ENCODE data around the gene AKAP13. TPM values are rescaled to one million over a fixed set of nuclear protein-coding genes. Genes with fewer than 3 reads are reported as not detected.

Gene AKAP13
- total RNA-seq, 1 donor from 2014 or later = 114 TPM

DNA sequence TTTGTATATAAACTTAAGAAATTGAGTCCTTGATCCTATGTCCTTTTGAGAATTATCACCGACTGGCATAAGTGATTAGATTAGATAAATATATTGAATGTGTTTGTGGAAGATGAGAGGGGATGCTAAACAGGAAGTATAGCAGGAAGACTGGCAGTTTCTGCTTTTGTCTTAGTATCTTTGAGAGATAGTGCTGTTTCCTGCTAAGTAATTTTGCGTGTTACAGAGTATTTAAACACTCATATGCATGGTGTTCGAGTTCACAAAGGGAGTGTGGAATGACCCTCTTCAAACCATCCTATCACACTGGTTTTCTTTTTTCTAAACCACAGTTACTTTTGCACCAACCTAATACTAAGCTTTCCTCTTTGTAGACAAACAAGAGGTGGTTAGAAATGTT lies 308.3 kb downstream of the AKAP13 start:
- H3K36me3 Mint-ChIP-seq (ENCODE audit: insufficient read depth) = peaks cover 12% of the 10 kb centered on the region
- no peak overlapping the region for H3K27ac Mint-ChIP-seq
- TF ChIP-seq, protein P1, sequence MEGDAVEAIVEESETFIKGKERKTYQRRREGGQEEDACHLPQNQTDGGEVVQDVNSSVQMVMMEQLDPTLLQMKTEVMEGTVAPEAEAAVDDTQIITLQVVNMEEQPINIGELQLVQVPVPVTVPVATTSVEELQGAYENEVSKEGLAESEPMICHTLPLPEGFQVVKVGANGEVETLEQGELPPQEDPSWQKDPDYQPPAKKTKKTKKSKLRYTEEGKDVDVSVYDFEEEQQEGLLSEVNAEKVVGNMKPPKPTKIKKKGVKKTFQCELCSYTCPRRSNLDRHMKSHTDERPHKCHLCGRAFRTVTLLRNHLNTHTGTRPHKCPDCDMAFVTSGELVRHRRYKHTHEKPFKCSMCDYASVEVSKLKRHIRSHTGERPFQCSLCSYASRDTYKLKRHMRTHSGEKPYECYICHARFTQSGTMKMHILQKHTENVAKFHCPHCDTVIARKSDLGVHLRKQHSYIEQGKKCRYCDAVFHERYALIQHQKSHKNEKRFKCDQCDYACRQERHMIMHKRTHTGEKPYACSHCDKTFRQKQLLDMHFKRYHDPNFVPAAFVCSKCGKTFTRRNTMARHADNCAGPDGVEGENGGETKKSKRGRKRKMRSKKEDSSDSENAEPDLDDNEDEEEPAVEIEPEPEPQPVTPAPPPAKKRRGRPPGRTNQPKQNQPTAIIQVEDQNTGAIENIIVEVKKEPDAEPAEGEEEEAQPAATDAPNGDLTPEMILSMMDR (IDR thresholded peaks at IDR 0.05; ENCODE audit: unreplicated experiment) = no peak
- no peaks in the 10 kb centered on the region for H3K9me3 Mint-ChIP-seq (ENCODE audit: low read depth)
- no peaks in the 10 kb centered on the region for H3K27me3 Mint-ChIP-seq
- H3K4me1 Mint-ChIP-seq (ENCODE audit: low read depth) = peaks cover 16% of the 10 kb centered on the region
- no peak overlapping the region for H3K4me3 Mint-ChIP-seq (ENCODE audit: low read depth)
- no peak for DNase-seq (ENCODE audit: low spot score, unreplicated experiment)

DNA sequence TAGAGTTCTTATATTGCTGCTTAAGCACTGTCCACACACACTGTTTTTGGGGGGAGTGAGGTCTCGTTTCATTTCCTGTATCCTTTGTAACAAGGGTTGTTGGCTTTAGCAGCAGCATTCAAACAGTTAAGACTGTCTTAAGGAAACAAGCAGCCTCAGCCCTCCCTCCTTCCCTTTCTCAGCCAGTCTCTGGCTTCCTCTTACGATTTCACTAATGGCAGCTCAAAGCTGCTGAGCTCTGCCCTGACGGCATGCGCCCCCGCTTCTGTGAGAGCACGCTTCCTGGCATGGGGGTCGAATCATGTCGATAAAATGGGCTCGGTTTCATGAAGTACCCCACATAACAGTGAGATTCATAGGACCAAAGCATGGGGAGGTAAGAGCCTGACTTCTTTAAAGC lies 309.3 kb downstream of the AKAP13 start:
- peaks cover 7% of the 10 kb centered on the region for H3K36me3 Mint-ChIP-seq (ENCODE audit: insufficient read depth)
- H3K27ac Mint-ChIP-seq = peak overlapping the region; percentile 67
- H3K4me3 Mint-ChIP-seq (ENCODE audit: low read depth) = peak overlapping the region; percentile 61
- H3K27me3 Mint-ChIP-seq = no peaks in the 10 kb centered on the region
- H3K9me3 Mint-ChIP-seq (ENCODE audit: low read depth) = no peaks in the 10 kb centered on the region
- H3K4me1 Mint-ChIP-seq (ENCODE audit: low read depth) = peaks cover 16% of the 10 kb centered on the region
- no peak for DNase-seq (ENCODE audit: low spot score, unreplicated experiment)
- TF ChIP-seq, protein P1 (IDR thresholded peaks at IDR 0.05; ENCODE audit: unreplicated experiment) = no peak

DNA sequence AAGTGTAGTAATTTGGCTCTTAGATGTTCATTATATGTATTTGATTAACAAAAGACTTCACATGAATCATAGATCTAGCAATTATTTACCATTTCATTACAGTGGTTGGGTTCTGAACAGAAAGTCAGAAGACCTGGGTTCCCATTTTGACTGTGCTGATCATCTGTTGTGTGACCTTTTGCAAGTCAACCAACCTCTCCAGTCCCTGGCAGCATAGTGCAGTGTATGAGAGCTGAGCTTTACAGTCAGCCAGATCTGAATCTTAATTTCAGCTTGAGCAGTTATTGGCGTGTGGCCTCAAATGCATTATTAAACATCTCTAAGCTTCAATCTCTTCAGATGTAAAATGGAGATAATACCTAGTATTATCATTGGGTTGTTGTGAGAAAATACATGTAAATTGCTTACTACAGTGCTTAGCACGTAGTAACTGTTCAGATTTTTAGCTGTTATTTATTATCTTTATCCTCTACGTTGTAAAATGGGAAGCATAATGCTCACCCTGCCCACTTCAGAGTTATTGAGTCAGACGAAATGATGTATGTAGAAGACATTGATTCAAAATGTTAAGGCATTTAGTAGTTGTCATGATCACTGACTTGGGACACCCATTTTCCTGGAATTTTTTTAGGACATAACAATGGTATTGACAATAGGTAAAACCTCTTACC lies 310.3 kb downstream of the AKAP13 start:
- no peak overlapping the region for H3K27ac Mint-ChIP-seq

DNA sequence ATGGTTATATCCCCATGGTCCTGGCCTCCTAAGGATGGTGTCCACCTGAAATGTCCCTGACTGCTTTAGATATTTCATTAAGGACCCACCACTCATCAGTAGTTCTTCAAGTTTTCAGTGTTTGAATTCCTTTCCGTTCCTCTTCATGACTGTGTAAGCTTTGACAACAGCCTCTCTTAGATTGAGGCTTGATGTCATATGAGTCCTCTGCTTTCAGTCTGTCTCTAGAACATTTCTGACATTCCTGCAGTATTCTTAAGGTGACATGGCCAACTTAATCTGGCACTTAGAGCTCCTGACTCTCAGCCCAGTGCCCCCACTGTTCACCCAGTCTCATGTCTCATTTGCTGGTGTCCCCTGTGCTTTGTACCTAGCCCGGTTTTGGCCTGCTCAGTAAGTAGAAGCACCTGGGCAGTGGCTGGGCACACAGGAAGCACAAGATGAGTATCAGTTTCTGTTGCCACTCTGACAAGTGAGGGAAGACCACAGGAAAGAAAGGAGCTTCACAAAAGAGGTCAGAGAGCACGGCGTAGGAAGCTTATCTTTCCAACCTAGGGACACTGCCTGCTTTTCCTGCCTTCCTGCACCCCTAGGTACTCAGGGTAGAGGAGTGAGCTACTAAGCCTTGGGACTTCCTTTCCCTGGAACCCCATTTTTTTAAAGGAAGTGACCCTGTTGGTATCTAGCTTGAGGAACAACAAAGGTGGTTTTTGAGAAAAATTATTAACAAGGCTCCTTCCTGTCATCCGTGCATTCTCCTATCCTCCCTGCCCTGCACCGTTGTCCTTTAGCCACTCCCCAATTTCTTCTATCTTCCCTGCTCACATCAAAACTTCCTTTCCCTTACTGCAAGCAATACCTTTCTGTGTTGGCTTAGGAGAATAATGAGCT lies 311.2 kb downstream of the AKAP13 start:
- no peak for DNase-seq (ENCODE audit: low spot score, unreplicated experiment)
- Mint-ChIP-seq H3K4me3 (ENCODE audit: low read depth) (no peak overlapping the region), H3K9me3 (ENCODE audit: low read depth) (no peaks in the 10 kb centered on the region), H3K27me3 (no peaks in the 10 kb centered on the region), H3K36me3 (ENCODE audit: insufficient read depth) (peaks cover 12% of the 10 kb centered on the region), H3K4me1 (ENCODE audit: low read depth) (peaks cover 16% of the 10 kb centered on the region), H3K27ac (peak overlapping the region; percentile 20)
- TF ChIP-seq, protein P1 (IDR thresholded peaks at IDR 0.05; ENCODE audit: unreplicated experiment) = no peak

More for the DNA sequence above, 310.3 kb downstream of the AKAP13 start:
- no peak overlapping the region for H3K4me3 Mint-ChIP-seq (ENCODE audit: low read depth)
- H3K9me3 Mint-ChIP-seq (ENCODE audit: low read depth) = no peaks in the 10 kb centered on the region
- TF ChIP-seq, protein P1 (IDR thresholded peaks at IDR 0.05; ENCODE audit: unreplicated experiment) = no peak
- H3K36me3 Mint-ChIP-seq (ENCODE audit: insufficient read depth) = peaks cover 13% of the 10 kb centered on the region
- H3K27me3 Mint-ChIP-seq = no peaks in the 10 kb centered on the region
- no peak for DNase-seq (ENCODE audit: low spot score, unreplicated experiment)
- H3K4me1 Mint-ChIP-seq (ENCODE audit: low read depth) = peaks cover 16% of the 10 kb centered on the region

DNA sequence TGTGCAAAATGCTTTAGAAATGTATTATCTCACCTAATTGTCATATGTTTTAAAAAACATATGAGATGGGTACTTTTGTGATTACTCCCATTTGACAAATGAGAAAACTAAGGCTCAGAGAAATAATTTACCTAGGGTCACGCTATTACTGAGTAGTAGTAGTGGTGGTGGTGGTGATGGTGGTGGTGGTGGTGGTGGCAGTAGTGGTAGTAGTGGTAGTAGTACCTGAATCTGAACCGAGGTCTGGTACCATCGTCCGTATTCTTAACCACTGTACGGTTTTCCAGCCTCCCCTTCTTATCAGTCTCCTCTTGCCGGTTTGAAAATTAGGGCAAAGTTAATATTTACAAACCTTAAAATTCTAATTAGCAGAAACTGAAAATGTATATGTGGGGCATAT lies 311.9 kb downstream of the AKAP13 start:
- no peak overlapping the region for H3K27ac Mint-ChIP-seq
- TF ChIP-seq, protein P1 (IDR thresholded peaks at IDR 0.05; ENCODE audit: unreplicated experiment) = no peak
- peaks cover 12% of the 10 kb centered on the region for H3K36me3 Mint-ChIP-seq (ENCODE audit: insufficient read depth)
- DNase-seq (ENCODE audit: low spot score, unreplicated experiment) = no peak
- H3K27me3 Mint-ChIP-seq = no peaks in the 10 kb centered on the region
- H3K9me3 Mint-ChIP-seq (ENCODE audit: low read depth) = no peaks in the 10 kb centered on the region
- H3K4me3 Mint-ChIP-seq (ENCODE audit: low read depth) = no peak overlapping the region
- H3K4me1 Mint-ChIP-seq (ENCODE audit: low read depth) = peaks cover 16% of the 10 kb centered on the region

Data from progenitor cell of endocrine pancreas (in vitro differentiated cells).